ENCODE data around the gene NFIB.
A peak's percentile ranks its signal among the peaks of the same experiment; 100 is the strongest.

Gene NFIB

GRCh38 chr9:14139287-14139686, 174.7 kb downstream of the NFIB start:
- DNase-seq = no peak

GRCh38 chr9:14136646-14137370, 177.1 kb downstream of the NFIB start:
- no peak for DNase-seq

DNA sequence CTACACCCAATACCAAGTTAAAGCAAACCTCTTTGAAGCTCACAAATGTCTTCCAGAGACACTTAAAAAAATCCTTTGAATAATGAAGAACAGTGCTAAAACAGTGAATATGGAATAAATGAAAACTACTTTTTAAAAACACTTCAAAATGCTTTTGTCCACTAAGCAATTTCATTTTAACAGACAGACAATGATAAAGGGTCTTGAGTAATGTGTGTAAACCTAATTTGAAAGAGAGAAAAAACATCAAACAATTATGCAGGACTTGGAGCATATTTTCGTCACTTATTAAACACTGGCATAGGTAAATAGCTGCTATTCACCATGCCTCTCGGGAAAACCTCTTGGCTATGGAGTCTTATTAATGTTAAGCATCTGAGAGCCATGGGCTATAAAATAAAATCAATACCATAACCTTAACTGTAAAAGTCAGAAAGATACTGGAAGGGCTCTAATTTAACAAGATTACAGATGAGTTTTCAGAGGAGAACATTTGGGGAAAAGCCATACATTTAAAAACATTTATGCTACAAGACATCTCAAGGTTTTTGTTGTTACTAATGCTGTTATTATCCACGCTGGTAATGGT, 177.8 kb downstream of the NFIB start:
- DNase-seq = no peak

DNA sequence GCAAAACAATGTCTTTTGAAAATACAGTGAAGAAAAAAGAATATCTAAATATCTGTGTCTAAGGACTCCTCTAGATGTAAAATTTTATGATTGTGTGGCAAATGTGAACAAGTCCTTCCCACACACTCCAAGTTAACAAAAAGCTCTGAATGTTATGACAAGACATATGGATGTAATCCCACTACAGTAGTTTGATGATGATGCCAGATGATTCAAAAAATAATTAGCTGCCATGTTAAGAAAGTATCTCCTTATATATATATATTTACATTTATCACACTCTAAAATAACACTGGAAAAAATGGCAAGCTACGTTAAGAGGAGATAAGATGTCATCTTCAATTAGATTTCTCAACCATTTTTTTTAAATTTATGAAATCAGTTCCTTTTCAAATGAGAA, 178.5 kb downstream of the NFIB start:
- no peak for DNase-seq

DNA sequence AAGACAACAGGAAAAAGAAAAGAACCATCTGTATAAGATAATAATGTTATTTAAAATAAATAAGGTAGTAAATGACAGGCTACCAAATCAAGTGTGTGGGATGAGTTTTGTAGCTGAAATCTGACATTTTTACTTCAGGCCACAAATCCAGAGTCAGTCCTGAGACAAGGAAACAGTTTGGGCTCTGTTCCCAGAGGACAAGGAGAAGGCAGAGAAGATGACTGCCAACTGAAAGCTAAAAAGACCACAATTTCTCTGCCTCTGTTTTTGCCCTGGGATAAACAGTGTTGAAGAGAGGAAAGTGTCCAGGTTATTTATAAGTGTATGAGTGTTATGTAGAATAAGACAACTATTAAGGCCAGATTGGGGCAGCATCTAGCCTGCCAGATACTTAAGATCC, 180.5 kb downstream of the NFIB start:
- no peak for DNase-seq

DNA sequence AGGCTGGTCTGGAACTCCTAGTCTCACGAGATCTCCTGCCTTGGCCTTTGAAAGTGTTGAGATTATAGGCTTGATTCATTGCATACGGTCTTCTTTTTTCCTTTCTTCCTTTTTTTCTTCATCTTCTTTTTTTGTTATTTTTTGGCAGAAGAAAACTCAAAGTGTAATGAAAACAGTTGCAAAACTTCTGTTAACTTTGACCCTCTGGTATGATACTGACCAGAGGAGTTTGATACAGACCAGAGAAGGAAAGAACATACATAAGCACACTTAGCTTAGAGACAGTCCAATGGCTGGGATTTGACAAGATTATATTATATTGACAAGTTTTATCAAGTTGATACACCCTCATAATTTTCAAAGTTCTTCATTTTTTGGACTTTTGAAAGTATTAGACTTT, 181.2 kb downstream of the NFIB start:
- DNase-seq = no peak

GRCh38 chr9:14131356-14132088, 182.4 kb downstream of the NFIB start:
- no peak for DNase-seq

GRCh38 chr9:14127656-14128055, 186.3 kb downstream of the NFIB start:
- no peak for DNase-seq

DNA sequence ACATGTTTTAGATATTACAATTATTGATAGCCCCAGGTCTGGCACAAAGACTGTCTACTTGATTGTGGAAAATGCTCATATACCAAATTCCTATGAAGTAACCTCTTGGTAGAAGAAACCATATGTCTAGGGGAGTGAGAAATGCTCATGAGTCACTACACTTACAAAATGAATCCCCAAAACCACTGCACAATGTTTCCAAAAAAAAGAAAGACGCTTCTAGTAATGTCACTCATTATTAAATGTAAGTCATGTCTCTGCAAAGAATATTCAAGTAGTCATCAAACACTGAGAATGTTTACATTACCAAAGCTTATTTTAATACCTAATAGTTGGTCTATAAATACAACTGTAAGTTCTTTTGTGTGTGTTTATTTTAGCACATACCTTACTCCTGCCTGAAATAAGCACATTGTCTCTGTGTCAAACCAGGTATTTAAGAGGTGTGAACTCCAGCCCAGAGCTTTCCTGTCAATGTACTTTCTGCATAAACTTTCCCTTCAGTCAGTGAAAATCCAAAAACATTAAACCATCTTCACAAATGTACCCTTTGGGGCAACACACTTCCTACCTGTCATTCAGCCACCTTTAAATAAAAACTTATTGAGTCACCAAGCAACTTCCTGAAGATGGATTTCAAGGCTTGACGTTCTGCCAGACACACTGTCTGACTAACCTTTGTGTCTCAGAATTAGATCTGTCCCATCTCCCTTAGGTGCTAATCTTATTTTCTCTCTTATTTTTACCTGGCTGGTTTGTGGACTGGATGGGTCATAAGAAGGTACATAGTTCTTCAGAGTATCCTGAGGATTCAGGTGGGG, 194.0 kb downstream of the NFIB start:
- no peak for DNase-seq

DNA sequence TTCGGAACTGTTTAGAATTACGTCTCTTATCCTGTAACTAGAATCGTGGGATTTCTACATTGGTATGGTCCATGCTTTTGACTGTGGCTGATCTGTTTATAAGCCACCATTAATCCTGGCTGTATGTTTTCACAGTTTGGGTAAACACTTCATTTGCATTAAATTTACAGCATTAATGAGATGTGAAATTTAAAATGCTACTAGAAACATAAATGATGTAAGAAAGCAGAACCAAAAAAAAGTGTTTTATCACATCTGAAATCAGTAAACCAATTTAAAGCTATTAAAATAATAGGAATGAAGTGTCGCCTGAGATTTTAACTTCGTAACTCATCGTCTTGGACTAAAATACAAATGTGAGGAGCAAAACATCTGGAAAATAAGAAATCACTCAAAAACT, 201.7 kb downstream of the NFIB start:
- no peak for DNase-seq

- peak; percentile 45 for DNase-seq
These were observed 202.2 kb downstream of the NFIB start for GRCh38 chr9:14111696-14112095.

- no peak for DNase-seq
These were observed 206.0 kb downstream of the NFIB start for GRCh38 chr9:14107977-14108376.

GRCh38 chr9:14107495-14107894, 206.4 kb downstream of the NFIB start:
- no peak for DNase-seq

DNA sequence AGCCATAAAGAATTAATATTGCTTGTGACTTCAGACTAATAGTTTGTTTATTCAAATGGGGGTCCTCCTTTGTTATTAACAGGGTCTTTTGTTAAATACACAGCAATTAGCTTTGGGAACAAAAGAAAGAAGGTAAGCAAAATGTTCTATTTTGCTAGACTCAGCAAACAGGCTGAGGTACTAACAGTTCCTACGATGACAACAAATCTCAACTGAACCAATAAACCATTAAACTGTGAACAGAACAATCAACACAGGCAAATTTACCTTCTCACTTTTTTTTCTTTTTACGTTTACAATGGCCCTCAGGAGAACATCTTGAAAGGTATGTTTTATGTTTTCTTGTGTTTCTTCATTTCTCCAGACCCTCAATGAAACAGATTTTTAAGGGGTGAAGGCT, 207.2 kb downstream of the NFIB start:
- DNase-seq = no peak

GRCh38 chr9:14104496-14104895, 209.4 kb downstream of the NFIB start:
- no peak for DNase-seq

GRCh38 chr9:14103115-14103514, 210.8 kb downstream of the NFIB start:
- peak; percentile 25 for DNase-seq

GRCh38 chr9:14099737-14100136, 214.2 kb downstream of the NFIB start:
- no peak for DNase-seq

- DNase-seq = no peak
These were observed 215.3 kb downstream of the NFIB start for GRCh38 chr9:14098486-14099180.

DNA sequence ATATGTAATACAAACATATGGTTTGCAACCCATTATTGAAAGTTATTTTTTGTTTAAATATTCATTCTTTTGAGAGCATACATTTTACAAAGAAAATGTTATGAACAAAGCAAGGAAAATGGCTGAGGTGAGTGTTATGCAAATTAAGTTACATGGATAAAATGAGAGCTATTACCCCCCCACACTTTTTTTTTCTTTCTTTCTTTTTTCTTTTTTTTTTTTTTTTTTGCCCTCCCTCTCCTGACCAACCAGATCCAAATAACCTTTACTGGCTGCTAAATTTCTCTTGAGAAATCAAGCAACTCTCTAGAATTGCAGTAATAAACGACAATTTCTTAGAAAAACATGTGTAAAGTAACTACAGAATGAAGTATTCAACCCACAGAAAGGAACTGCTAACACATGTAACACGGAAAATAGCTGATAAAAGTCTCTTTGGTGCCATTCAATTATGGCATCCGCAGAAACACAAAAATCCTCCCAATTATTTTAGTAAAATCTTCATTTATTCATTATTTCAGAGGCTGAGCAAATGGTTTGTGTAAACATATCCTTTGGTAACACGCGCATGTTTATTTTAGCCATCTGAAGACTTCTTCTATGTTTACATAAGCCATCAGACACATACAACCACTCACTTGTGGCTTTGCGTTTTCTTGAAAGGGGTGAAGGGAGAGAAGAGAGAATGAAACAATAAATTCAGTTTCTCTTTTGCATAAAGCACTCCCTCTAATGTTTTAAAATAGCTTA, 216.1 kb downstream of the NFIB start:
- peak; percentile 28 for DNase-seq

DNA sequence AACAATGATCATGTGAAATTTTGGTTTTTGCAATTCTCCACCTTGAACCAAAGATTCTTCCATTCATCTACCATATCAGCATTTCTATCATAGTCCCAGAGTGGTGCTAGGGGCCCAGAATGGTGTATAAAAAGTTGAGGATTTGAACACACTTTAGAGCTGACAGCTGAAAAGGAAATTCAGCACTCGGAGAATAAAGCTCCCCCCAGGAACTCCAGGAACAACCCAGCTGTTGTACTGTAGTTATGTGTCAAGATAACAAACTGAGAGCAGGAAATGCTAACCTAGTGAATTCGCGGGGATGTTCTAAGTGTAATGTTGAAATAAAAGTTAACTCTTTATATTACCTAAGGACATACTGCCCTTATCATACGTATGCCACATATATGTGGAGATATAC, 216.7 kb downstream of the NFIB start:
- DNase-seq = peak; percentile 73

DNA sequence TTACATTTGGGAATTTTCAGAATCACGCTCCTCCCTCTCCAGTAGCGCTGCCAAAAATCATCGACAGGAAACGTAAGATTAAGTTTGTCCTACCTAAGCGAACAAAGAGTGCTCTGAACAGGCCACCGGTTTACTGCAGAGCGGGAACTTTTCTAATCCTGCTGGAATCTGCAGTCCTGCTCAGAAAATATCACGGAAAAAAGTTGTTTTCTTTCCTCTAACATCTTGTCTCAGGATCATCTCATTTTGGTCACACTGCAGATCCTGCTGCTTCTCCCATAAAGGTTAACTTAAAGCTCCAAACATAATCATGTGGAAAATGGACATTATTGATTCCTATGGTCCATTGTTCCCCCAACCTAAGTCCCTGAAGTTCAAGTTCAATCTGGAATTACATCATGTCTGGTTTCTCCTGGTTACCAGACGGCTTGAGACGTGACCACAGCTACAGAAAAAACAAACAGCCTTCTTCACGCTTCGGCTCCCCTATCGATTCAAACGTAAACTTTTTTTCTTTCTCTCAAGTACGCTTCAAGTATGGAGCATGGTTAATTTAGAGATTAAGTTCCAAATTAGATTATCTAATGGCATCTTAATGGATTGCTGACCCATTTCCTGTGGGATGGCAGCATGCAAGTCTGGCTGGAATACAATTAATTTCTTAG, 217.6 kb downstream of the NFIB start:
- peak; percentile 92 for DNase-seq

Measured in eye (tissue), 1 donor.